ENCODE results near the gene CEL.

CEL gene

GRCh38 chr9:133117271-133118178, 55.7 kb downstream of the CEL start:
- no peak for DNase-seq (ENCODE audit: low read depth in 3 of 3)

- no peak for DNase-seq (ENCODE audit: low read depth in 3 of 3)
Measured at GRCh38 chr9:133118179-133118520, 56.4 kb downstream of the CEL start.

- DNase-seq (ENCODE audit: low read depth in 3 of 3): no peak
Measured at GRCh38 chr9:133118568-133118967, 56.8 kb downstream of the CEL start.

- no peak for DNase-seq (ENCODE audit: low read depth in 3 of 3)
Measured at GRCh38 chr9:133119103-133119845, 57.5 kb downstream of the CEL start.

GRCh38 chr9:133119846-133120500, 58.2 kb downstream of the CEL start:
- no peak for DNase-seq (ENCODE audit: low read depth in 3 of 3)

GRCh38 chr9:133120501-133121197, 58.9 kb downstream of the CEL start:
- DNase-seq (ENCODE audit: low read depth in 3 of 3): no peak
